GM19035 (cell line): ENCODE measurements around the gene ATXN1.

Experiments used
- ATAC-seq: cut with Tn5 transposase; IDR thresholded peaks from one replicate; pipeline ENCODE4 v1.9.1; 2021; ENCODE audit not compliant: unreplicated experiment

ATXN1 gene

DNA sequence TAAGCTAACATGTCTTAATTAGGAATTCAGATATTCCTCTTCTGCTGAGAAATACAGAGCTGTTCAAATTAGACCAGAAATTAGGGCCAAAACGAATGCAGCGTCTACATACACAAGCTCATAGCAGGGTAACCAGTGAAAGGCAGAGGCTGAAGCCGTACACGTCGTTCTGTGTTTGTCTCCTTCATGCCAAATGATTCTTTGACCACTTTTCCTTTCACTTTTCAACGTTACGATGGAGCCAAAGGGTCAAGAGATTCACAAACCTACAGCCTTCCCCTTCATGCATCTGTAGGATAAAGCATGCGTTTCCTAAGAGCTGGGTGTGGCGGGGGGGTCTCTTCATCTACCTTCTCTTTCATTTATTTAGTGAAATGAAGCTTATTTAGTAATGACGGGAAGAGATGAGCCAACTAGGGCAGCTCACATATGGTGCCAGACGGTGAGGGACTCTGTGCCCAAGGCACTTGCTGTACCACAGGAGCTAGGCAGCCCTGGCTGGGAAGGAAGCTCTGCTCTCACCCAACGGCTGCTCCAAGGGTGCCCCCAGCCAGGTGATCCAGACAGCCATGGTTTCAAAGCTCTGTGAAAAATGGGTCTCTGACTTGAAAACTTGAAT, 178.0 kb downstream of the ATXN1 start:
- ATAC-seq: no peak

DNA sequence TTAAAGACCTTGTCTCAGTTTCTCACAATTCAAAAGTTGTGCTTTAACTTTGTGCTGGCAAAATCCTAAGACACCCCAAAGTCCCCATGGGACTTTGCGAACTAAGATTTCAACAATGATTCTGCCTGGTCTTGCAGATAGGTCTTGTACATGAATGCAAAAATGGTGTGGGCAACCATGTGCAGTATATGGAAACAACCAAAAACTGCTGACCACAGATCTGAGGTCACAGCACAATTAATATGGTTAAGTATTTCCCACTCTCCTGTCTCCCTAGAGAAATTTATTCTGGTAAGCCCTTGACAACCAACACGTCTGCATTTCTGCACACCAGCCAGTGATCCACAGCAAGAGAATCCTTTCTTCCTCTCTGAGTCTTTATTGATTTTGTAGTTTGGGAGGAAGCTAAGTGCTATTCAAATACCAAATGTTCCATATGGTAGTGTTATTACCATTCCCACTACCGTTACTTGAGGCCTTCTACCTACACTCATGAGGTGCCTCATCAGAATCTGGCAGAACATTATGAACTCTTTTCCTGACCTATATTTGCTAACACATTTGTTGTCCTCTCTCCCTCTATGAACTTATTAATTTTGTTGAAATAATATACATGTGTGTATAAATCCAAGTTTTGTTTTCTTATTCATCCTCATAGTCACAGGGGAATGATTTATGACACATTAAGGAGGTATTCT, 178.7 kb downstream of the ATXN1 start:
- ATAC-seq: no peak

DNA sequence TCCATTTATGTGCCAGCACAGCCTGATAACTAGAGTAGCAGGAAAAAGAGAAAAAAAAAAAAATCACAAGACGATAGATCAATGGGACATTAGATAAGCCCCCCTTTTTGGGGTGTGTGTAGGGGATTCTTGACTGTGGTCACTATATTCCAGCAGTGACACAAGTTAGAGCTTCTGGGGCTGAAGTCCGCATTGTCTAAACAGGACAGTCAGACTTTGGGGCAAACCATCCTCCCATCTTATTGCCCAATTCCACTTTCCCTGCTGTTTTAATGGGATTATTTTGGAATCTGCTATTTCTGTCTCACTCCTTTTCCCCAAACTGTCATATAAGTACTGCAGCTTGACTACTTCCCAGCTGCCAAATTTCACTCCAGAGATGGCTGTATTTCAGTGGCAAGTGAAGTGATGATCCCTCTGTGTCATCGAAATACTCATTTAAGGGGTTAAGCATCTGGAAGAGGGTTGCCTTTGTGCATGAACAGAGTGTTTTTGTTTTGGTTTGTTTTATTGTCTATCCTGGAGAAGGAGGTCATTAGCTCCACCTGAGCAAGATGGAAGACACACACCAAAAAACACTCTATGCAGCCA, 182.5 kb downstream of the ATXN1 start:
- ATAC-seq: no peak

DNA sequence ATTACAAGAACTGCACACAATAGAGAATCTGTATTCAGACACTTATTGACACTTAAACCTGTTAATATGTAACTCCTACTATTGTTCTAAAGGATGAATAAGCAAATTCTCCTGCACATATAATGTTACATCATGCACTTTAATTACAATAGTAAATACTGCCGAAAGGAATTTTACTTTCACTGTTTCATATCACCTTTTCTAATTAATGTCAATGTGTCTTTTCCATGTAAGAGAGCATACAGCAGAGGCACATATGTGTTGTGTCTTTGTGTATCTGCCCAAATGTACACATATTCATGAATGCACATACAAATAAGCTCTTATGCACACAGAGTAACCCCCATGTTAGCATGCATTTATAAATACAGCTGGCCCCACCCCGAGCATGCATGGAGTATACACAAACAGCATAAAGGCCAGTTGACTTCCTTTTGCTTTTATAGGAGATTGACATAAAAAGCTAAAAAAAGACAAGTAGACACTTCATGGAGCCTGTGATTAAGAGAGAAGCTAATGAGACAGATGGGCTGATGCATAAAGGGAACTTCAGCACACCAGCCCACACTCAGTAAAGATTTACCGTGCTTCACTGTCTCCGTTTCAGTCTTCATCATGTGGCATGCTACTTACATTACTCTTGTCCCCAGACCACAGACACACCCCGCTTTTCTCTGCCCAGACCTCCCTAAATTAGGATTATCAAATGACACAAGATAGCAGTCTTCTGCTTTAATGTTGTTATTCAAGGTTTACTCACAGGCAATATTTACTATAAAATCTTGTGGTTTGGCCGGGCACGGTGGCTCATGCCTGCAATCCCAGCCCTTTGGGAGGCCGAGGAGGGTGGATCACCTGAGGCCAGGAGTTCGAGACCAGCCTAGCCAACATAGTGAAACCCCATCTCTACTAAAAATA, 184.6 kb downstream of the ATXN1 start:
- no peak for ATAC-seq

GRCh38 chr6:16575655-16576054, 185.6 kb downstream of the ATXN1 start:
- no peak for ATAC-seq

- no peak for ATAC-seq
Observed at GRCh38 chr6:16572943-16573342, 188.3 kb downstream of the ATXN1 start.

- ATAC-seq: no peak
Observed at GRCh38 chr6:16572317-16572716, 188.9 kb downstream of the ATXN1 start.

DNA sequence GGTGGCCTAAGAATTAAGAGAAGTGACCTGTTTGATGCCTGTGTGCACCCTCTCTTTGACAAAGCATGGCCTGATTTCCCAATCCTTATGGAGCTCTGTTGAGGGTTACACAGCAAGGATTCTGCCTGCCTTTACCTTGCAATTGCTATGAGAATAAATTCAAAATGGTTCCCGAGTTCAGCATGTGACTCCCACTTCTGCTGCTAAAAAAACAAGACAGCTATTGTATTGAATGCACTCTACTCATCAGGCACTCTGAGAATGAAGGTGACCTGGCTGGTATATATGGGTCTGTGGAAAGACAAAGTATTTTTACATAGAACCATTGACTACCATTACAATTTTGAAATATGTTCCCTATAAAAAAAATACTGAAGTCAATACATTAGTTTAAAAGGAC, 190.3 kb downstream of the ATXN1 start:
- no peak for ATAC-seq

- no peak for ATAC-seq
Observed at GRCh38 chr6:16570221-16570553, 191.1 kb downstream of the ATXN1 start.

DNA sequence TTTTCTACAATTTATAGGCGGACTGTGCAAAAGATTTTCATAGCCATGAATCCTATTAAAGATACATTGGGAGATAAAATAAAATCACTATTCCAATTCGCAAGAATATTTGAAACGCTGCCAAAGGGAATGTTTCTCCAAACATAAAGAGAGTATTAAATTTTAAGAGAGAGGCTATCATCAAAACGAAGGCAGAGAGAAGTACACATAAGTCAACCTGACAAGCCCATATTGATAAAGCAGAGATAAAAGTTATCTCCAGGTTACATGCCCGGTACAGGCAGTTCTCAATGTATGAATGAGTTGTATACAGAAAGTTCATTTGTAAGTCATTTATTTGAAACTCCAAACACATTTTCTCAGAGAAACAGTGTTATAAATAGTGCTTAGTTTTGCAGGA, 193.1 kb downstream of the ATXN1 start:
- ATAC-seq: no peak

DNA sequence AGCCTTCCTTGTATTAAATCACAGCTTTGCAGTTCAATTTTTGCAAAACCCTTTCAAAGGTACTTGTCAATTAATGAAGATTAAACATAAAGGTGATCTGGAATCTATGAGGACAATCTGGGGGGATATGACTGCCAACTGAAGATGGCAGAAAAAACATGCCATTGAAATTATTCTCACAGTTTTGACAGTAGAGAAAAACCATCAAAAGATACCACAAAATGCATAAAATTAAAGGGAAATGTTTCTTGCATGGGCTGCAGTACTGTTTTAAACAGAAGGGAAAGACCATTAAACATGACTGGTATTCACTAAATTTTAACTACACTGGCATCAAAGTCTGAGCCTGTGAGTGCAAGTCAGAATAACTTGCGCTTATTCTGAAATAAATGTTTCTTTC, 194.2 kb downstream of the ATXN1 start:
- no peak for ATAC-seq

GRCh38 chr6:16564436-16564835, 196.8 kb downstream of the ATXN1 start:
- no peak for ATAC-seq

DNA sequence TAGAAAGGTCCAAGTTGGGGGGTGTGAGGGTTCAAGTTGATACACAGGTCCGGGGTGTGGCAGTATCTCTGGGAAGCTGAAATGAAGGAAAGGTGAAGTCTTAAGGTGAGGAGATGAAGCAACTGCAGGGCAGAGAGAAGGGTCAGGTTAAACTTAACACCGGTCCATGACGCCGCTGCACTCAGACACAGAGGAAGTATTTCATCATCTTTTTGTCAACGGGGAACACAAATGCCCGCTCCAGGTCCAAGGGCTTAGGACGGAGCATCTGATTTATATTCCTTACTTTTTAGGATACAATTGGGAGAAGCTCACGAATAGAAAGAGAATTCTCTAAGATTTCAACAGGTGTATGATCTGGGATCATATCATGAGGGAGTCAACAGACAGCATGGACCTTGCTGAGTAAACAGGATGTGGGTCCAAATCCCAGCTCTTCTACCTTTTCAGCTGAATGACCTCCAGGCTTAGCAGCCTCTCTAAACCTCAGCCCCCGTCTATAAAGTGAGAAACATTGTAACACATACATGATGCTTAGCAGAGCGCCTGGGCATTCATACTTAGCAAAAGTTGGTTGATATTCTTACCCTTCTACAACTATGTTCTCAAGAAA, 197.5 kb downstream of the ATXN1 start:
- no peak for ATAC-seq

- no peak for ATAC-seq
Observed at GRCh38 chr6:16562498-16562897, 198.8 kb downstream of the ATXN1 start.

GRCh38 chr6:16559071-16559470, 202.2 kb downstream of the ATXN1 start:
- no peak for ATAC-seq

- no peak for ATAC-seq
Observed at GRCh38 chr6:16555550-16555949, 205.7 kb downstream of the ATXN1 start.

DNA sequence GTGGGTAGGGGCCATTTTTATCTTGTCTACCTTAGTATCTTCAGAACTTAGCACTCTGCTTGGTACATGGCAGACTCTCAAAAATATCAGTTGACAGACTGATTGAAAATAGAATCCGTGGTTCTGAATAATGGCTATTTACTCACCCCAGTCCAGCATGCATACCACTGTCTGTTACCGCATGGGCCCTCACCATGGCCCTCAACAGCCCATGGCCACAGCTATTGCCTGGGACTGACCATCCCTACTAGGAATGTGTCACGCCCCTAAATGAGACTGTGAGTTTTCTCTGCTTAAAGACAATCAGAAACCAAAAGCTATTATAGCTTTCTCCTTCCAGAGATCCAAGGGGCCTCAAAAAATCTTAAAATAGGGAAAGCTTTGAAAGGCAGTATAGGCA, 207.7 kb downstream of the ATXN1 start:
- ATAC-seq: no peak

- ATAC-seq: no peak
Observed at GRCh38 chr6:16551466-16551865, 209.8 kb downstream of the ATXN1 start.

GRCh38 chr6:16548121-16548520, 213.1 kb downstream of the ATXN1 start:
- no peak for ATAC-seq

- ATAC-seq: no peak
Observed at GRCh38 chr6:16547587-16547986, 213.7 kb downstream of the ATXN1 start.

DNA sequence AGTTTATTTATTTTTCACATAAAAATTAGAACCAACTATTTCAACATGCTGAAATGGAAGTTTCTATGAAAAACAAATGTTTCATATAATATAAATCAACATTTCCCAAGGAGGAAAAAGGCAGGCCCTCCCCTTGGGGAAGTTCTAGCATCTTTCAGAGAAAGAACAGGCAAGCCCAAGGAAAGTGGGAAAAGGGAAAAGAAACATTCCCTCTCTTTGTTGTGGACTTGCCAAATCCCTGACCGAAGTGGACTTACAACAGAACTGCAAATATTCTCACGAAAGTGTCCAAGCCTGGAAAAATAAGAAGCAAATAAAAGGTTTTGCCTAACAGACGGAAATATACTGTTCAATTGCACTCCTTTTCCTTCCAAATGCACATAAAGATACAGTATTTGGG, 214.4 kb downstream of the ATXN1 start:
- no peak for ATAC-seq
